ENCODE results near the gene CRYBB1. TPM values are rescaled to one million over a fixed set of nuclear protein-coding genes. Genes with fewer than 3 reads are reported as not detected.

The CRYBB1 gene
- total and polyA plus RNA-seq, 2 donors (not counting 1 experiment from before 2014, with no cell fraction given) = 0.18 TPM; not detected in 1

GRCh38 chr22:26574001-26574723, 43.7 kb downstream of the CRYBB1 start:
- H3K4me2 ChIP-seq (replicated peaks; ENCODE audit: low read depth, low read length, poor library complexity, severe bottlenecking) = peak overlapping the region; percentile 36
- no peak overlapping the region for H3K4me3 Mint-ChIP-seq

More at GRCh38 chr22:26574001-26574723, 43.7 kb downstream of the CRYBB1 start:
- Mint-ChIP-seq H3K9me3 (ENCODE audit: insufficient read depth) (no peaks in the 10 kb centered on the region), H3K27ac (peak overlapping the region; percentile 70), H3K27me3 (no peaks in the 10 kb centered on the region), H3K4me1 (peaks cover 56% of the 10 kb centered on the region)
- H3K27me3 ChIP-seq (replicated peaks in 1 of 4; ENCODE audit: control extremely low read depth in 1 of 4, control insufficient read depth in 3 of 4, insufficient read depth in 4 of 4, low read length in 3 of 4) = no peaks in the 10 kb centered on the region
- POLR2A ChIA-PET = no interaction called here
- intact Hi-C loops (cut with micrococcal nuclease) = no loop called here
- no peaks in the 10 kb centered on the region for H4K20me1 ChIP-seq (ENCODE audit: control insufficient read depth, insufficient read depth, low read length, poor library complexity, severe bottlenecking)
- no peak overlapping the region for H3K4me3 ChIP-seq (ENCODE audit: control extremely low read depth in 1 of 5, extremely low read depth in 1 of 5, insufficient read depth in 1 of 5, low read depth in 2 of 5, low read length in 4 of 5)
- peak overlapping the region; percentile 52 for H2AFZ ChIP-seq (ENCODE audit: insufficient read depth, low read depth, low read length, poor library complexity, severe bottlenecking)
- H3K4me1 ChIP-seq (ENCODE audit: control insufficient read depth in 2 of 2, insufficient read depth in 2 of 2, low read length in 2 of 2) = peaks cover 17 to 29% of the 10 kb centered on the region in 2 donors
- H3K36me3 ChIP-seq (replicated peaks in 1 of 2; ENCODE audit: control extremely low read depth in 1 of 2, control insufficient read depth in 1 of 2, extremely low read depth in 1 of 2, insufficient read depth in 2 of 2, low read length in 1 of 2) = no peaks in the 10 kb centered on the region
- no peak for ATAC-seq (ENCODE audit: low read depth)
- CTCF ChIA-PET = no interaction called here
- TF ChIP-seq EZH2 (IDR thresholded peaks at IDR 0.05; ENCODE audit: borderline replicate concordance, insufficient read depth, low read depth, low read length, poor library complexity, severe bottlenecking) (no peak), CTCF (IDR thresholded peaks at IDR 0.05) (no peak)
- no peak for DNase-seq
- H3K9ac ChIP-seq (ENCODE audit: low read length) = no peak overlapping the region
- 71% methylated on average over 4 of the region's 7 CpGs for WGBS (ENCODE audit: insufficient coverage)
- peaks cover 42% of the 10 kb centered on the region for H3K79me2 ChIP-seq (ENCODE audit: control insufficient read depth, insufficient read depth, low read length)
- H3K27ac ChIP-seq (ENCODE audit: low read length in 2 of 2) = peak overlapping the region in 1 of 2 donors; percentile 67
- H3K9me3 ChIP-seq (ENCODE audit: control extremely low read depth in 1 of 3, control insufficient read depth in 2 of 3, insufficient read depth in 1 of 3, low read length in 2 of 3) = no peaks in the 10 kb centered on the region
